Activated CD4-positive, alpha-beta T cell treated with anti-CD3 and anti-CD28 coated beads, Interleukin-2, amount 50 U/mL, for 48 hours (primary cell): ENCODE measurements around the gene PGM1.

Experiments
- DNase-seq, 2 experiments: peaks; one replicate each; pipeline ENCODE4 v3.0.0-alpha.2; 2020

PGM1 gene

GRCh38 chr1:63669151-63669961 lies 76.1 kb downstream of the PGM1 start:
- DNase-seq = no peak

DNA sequence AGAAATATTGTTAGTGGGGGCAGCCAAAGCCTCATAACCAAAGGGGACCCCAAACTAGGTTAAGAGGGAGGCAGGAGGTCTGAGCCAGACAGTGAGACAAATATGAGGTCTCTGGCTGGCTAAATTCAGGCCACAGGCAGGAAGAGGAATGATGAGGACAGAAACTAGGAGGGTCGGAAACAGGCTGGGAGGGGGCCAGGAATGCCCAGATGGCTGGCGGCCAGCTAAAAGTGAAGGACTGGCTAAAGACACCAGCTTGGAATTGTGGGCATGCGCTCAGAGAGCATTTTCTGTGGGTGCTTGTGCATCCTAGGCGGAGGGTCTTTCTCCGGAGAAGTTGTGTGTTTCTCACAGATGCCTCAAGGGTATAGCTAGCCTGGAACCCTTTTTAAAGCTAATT lies 77.0 kb downstream of the PGM1 start:
- DNase-seq = no peak

GRCh38 chr1:63671514-63671913 lies 78.3 kb downstream of the PGM1 start:
- DNase-seq = no peak

DNA sequence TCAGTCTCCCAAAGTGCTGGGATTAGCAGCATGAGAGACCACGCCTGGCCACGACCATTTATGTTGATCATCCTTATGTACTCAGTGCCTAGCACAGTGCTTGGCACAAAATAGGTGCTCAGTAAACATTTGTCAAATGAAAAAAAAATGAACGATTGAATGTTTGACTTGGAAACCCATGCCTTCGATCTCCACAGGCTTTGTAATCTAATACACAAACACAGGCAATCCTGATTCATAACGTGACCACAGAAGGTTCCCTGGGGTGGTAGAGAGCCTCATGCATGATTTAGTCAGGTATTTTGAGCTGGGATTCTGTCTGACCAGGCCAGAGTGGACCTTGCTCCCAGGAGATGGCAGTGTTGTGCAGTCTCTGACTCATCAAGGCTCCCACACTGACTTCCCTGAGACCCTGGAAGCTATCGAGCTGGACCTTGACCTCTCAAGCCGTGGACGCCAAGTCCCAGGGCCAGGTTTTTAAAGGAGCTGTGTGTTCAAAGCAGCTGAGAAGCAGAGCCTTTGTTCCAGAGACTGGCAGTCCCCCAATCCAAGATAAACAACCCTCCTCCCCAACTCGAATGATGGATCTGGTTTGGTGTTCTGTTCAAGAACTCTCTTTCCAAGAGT lies 81.1 kb downstream of the PGM1 start:
- peak in 1 of 2 experiments; percentile 18 for DNase-seq

DNA sequence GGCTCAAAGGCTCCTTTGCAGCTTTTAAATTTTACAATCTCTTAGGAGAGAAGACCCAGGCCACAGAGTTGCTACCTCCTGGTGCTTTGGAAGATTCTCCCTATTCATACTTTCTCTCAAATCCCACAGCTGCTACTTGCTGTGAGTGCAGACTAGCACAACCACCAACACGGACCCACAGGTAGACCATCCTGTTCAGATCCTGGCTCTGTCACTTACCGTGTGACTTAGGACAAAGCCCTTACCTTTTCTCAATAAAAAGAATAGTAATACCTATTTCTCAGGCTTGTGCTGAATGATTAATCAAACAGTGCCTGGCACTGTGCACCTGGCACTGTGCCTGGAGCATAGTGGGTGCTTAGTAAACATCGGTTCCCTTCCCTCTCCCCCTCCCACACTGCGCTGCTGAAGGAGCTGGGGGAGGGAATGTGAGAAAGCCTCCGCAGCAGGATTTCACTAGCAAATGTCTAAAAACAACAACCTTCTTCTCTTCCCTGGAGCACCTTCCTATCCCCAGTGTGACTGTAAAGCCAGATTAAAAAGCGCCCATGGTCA lies 81.7 kb downstream of the PGM1 start:
- DNase-seq = no peak

GRCh38 chr1:63675420-63675931 lies 82.3 kb downstream of the PGM1 start:
- no peak for DNase-seq

- DNase-seq = no peak
Measured at GRCh38 chr1:63677497-63677896, 84.3 kb downstream of the PGM1 start.

DNA sequence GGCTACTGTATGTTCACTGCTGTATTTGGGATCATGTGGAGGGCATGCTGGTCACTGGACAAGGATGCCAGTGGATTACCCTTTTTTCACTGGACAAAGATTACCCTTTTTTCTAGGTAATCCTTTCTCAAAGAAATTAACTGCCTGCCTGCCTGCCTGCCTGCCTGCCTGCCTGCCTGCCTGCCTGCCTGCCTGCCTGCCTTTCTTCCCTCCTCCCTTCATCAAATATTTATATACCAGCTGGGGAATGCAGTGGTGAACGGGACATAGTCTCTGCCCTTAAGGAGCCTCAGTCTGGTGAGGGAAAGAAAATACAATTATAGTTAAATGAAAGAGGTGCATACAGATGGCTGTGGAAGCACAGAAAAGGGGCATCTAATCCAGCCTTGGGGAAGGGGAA lies 85.0 kb downstream of the PGM1 start:
- no peak for DNase-seq

GRCh38 chr1:63679076-63679475 lies 85.9 kb downstream of the PGM1 start:
- DNase-seq = no peak

DNA sequence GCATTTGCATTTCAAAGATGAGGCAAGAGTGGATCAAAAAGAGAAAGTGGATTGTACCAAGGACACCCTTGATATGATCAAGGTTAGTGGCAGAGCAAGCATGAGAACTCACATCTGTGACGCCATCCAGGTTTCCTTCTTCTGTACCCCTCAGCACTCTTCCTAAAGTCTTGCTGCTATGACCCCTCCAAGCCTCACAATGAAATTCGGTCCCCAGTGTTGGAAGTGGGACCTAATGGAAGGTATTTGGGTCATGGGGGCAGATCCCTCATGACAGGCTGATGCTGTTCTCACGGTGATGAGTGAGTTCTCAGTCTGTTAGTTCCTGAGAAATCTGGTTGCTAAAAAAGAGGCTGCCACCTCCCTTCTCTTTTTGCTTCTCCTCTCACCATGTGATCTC lies 86.4 kb downstream of the PGM1 start:
- DNase-seq = no peak

DNA sequence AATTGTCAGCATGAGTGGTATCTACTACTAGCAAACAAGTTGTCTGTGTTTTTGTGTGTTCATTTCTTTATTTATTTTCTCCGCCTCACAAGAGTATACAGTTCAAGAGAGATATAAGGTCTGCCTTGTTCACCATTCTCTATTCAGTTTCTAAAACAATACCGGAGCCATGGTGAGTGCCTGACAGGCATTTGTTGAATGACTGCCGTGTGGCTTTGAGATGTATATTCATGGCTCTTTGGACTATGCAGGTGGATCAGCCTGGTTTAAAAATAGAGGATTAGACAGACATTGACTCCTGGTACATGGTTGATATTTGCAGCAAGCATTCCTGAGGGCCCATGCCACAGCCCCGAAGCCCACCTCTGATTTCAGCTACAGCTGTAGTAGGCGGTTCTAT lies 89.7 kb downstream of the PGM1 start:
- DNase-seq = no peak

DNA sequence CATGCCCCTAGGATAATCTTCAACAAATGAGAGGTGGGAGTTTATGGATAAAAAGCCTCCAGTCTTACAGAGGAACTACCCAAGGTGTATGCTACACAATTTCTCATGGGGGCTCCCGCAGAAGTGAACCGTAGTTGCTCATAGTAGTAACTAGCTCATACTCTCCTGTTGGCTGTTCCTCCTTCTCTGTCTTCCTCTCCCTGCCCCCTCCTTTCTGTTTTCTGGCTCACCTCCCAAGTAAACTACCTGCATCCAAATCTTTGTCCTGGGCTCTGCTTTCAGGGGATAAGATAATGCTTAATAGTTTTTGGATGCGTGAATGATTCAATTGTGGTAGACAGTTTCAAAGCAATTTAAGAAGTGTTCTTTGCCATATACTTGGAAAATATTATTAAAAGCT lies 90.5 kb downstream of the PGM1 start:
- DNase-seq = no peak

DNA sequence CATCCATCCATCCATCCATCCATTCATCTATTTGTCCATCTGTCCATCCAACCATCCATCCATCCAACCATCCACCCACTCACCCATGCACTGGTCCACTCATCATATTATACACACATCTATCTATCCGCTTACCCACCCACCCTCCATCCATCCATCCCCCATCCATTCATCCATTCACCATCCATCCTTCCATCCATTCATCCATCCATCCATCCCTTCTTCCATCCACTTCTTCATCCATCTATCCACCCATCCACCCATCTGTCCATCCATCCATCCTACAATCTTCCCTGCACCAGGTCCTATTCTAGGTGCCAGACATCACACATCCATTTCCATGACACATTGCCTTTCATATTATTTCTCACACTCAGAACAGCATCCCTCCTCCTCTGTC lies 93.5 kb downstream of the PGM1 start:
- no peak for DNase-seq

GRCh38 chr1:63688302-63688890 lies 95.2 kb downstream of the PGM1 start:
- DNase-seq = no peak

DNA sequence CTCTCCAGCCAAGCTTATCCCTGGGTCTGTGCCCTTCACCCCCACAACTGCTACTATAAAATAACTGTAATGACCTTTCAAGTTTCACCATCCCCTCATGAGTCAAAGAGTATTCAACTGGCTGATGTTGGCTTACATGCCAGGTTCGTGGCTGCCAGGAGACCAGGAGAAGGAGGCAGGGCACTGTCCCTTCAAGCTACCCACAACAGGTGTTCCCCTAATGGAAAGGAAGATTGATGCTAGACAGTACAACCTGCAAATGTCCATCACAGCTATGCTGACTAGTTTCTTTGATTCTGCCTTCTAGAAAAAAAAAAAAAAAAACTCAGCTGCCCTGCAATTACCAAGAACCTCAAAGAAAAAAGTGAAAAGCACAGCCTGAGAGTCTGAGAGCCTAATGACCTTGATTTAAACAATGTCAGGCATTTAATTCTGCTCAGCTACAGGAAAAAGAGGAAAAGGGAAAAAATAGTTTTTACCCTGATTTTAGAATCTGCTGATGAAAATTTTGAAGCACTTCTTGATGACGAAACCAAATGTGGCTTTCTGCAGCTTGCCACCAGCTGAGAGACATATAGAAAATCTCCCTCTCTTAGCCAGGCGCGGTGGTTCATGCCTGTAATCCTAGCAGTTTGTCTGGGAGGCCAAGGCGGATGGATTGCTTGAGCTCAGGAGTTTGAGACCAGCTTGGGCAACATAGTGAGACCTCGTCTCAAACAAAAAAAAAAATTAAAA lies 97.9 kb downstream of the PGM1 start:
- DNase-seq = no peak

GRCh38 chr1:63691701-63692425 lies 98.7 kb downstream of the PGM1 start:
- DNase-seq = peak; percentile 5 to 11

- no peak for DNase-seq
Measured at GRCh38 chr1:63693944-63694571, 100.8 kb downstream of the PGM1 start.

GRCh38 chr1:63698001-63698838 lies 105.0 kb downstream of the PGM1 start:
- DNase-seq = no peak

GRCh38 chr1:63701187-63701586 lies 108.0 kb downstream of the PGM1 start:
- no peak for DNase-seq

- no peak for DNase-seq
Measured at GRCh38 chr1:63703701-63704107, 110.5 kb downstream of the PGM1 start.

DNA sequence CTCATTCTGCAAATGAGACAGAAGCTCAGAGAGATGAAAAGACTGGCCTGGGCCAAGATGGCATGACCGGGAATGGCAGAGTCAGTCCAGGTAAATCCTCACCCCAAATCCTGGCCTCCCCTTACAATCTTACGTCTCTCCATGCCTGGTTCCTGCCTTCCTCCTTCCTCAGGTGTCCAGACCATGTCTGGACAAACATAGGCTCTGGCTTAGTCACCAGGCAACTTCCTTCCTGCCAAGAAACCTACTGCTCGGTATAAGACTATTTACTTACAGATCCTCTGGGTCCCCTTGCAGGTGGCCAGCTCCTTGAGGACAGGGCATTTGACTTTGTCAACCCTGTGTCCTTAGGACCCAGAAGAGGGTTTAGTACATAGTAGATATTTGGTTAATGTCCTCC lies 111.2 kb downstream of the PGM1 start:
- no peak for DNase-seq
